NCI-H345 treated with DMSO at 0.1 percent for 48 hours (cell line): Measurements from ENCODE around the gene HMGN3.

Source experiments
- DNase-seq: peaks from one replicate; lab custom pipeline; 2025; ENCODE audit not compliant: unreplicated experiment; lab: John Stamatoyannopoulos, UW

Gene HMGN3

DNA sequence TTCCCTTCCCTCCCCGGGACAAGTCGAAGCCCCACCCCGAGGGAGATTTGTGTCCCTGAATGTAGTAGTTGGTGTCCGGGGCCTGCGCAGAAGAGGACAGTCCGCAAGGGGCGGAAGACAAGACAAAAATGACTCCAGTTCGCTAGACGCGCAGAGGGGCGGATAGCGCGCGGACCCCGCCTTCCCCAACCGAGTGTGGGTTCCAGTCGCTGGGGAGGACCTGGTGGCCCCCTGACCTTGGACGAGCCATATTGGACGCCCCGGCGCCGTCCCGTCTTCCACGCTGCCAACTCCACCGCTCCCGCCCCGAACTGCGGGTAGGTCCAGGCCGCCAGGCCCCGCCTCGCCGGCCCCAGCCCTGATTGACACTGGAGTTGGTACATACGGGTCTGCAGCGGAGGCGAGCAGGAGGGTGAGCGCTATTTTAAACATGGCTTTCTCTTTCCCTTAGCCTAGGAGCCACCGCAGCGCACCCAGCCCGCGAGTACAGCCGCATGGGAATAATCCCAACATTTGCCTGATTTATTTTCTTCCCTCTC lies 802 bp downstream of the HMGN3 start:
- DNase-seq, result peak; percentile 79

DNA sequence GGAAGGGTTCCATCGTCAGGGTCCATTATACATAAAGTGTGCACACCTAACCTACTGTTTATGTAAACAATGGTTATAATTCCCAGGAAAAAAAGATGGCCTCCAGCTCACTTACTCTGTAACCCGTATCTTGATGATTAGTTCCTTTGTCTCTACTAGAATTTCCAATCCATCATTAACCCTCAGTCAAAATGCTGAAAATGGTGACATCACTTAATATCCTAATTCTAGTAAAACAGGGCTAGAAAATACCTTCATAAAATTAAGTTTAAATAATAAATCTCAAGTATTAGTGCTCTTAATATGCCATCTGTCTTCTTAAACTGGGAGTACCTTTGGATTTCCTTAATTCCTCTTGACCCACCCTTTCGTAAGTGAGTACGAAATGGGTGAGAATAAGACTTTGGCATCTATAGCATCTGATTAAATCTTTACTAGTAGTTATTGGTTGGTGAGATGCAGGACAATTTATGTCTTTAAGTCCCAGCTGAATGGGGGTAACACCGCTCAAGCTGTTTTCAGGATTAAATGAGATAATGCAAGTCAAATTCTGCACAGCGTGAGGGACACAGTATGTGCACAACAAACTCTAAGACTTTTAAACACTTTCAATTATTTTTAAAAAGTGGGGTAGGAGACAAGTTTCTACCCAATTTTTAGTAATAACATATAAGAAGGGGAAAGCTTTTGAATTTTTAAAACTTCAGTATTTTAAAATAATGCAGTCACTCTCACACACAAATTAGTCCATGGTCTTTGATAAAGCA lies 1.6 kb downstream of the HMGN3 start:
- no peak for DNase-seq

DNA sequence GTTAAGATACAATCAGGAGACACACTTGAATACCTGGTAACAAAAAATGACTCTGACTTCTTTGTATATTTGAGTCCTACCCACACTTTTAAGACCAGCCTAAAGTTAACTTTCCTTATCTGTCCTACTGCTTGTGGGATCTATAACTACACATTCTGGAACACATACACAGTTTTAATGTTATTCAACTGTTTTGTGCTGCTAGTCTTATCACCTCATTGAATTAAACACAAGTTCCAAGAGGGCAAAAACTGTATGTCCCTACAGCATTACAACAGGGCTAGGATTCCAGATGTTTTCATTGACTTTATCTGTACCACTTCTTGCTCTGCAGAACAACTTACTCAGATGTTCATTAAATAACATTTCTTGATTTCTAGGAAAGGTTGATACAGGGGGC lies 2.8 kb downstream of the HMGN3 start:
- DNase-seq, result no peak

DNA sequence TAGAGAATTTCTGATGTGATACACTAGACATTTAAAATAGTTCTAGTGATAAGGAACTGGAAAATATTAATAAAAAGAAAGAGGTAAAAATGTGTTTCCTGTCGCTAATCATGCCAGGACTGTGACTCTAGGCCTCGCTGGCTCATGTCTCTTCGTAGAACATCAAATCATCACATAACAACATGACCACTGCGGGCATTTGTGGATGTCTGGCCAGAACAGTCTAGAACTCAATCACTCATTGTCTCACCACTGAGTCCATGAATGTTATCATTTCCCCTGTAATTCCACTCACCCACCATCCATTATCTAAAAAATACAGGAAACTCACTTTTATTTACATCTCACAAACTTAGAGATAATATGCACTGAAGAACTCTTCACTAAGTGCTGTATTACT lies 3.4 kb downstream of the HMGN3 start:
- no peak for DNase-seq

- DNase-seq, result no peak
Observed at GRCh38 chr6:79230149-79230548, 4.3 kb downstream of the HMGN3 start.

DNA sequence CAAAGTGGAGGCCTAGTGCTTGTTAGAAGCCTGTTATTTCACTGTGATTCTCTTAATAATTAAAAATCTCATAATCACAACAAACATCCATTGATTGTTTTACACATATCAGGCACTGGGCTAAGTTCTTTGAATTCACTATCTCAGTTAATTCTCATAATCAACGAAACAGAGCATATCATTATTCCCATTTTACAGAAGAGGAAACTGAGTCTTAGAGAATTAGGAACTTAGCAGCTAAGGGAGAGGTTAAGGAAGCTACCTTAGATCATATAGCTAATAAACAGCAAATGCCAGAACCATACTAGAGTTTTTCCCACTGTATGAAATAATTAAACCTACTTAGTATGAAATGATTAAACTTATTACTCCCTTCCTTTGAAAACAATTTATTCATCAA lies 7.0 kb downstream of the HMGN3 start:
- no peak for DNase-seq

GRCh38 chr6:79226660-79227059 lies 7.8 kb downstream of the HMGN3 start:
- no peak for DNase-seq

DNA sequence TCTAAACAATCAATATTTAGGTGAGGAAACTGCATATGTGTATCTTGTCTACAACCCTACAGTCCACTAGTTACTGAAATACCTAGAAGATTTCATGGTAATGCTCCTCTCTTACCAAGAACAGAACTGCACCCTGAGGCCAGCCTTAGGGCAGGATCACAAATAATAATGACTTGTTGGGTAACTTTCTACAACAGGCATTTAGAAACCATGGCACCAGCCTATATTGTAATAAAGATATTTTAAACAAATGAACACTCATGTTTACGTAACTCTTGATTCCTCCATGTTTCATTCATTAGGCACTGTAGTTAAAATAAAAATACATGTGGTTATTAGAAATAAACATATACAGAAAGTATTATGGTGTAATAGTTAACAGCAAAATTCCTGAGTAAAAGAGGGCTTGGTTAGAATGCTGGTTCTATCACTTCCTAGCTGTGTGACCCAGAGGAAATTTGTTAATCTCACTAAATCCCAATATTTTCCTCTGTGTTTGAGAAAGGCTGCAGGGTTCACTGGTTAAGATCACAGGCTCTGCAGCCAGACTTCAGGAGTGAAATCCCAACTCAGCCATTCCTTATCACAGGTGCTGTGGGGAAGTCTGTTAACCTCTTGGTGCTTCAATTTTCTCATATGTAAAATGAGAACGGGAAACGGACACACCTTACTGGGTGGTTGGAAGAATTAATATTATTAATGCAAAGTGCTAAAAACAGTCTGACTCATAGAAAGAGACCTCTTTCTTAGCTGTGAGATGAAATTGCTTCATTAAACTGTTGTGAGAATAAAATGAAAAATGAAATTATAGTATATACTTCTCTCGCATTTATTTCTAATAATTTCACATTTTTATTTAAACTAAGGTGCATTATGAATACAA lies 8.5 kb downstream of the HMGN3 start:
- DNase-seq, result no peak

DNA sequence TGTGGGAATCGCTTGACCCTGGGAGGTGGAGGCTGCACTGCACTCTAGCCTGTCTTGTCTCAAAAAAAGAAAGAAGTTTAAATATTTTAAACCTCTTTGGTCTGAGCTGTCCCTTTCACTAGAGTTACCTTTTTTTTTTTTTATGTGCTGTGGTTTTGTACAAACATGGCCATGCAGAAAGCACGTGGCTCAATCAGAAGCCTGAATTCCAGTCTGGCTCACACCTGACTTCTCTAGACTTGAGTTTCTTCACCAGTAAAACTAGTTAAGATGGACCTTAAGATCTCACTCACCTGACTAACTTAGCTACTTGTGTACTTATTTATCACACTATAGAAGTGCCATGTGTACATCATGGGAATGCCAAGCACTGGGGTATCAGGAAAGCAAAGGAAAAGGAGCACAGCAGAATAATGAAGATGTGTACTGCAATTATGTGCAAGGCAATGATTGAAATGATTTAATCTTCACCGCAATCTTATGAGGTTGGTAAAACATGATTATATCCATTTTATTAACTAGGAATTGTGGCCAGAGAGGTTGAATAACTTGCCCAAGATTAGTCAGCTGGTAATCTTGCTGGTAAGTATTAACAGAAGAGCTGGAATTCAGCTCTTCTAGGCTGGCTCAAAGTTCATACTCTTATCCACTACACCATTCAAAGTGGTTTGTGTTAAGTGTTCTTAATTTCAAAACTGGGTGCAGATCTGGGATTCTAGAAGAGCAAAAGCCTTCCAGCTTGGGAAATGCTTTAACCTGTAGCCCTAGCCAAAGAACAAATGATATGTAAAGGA lies 10.7 kb downstream of the HMGN3 start:
- DNase-seq, result no peak

DNA sequence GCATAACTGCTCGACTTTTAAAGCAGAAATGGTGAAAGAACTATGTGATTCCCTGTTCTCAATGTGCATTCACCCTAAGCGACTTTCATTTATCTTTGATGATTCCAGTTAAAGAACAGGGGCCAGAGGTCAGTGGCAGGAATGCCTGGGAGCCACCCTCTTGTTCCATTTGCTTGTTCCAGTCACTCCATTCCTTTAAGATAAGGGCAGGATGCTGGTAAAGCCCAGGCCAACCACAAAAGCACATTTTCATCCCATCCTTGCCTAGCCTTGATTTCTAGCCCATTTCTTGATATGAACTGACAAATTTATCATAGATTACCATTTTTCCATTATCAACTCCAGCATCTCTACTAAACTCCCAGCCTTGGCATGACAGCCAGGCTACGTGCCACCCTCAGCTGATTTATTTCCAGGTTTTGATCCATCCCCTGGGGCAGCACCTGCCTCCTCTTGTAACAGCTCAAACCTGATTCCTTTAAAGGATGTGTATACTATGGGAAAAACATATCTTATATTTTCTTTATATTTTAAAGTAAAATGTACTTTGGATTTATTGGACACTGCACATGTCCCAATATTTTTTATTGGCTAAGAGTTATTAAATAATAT lies 19.2 kb downstream of the HMGN3 start:
- no peak for DNase-seq

DNA sequence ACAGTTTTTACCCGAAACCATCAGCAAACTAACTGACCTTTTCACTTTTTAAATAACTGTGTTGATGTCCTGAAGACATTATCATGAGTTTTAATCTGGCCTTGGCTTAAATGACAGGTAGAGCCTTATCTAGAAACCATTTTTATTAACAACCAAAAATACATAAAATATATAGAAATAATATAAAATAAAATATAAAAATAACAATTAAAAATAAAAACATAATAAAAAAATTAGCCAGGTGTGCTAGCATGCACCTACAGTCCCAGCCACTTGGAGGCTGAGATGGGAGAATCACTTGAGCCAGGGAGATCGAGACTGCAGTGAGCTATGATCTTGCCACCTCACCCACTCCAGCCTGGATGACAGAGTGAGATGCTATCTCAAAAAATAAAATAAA lies 21.6 kb downstream of the HMGN3 start:
- no peak for DNase-seq

DNA sequence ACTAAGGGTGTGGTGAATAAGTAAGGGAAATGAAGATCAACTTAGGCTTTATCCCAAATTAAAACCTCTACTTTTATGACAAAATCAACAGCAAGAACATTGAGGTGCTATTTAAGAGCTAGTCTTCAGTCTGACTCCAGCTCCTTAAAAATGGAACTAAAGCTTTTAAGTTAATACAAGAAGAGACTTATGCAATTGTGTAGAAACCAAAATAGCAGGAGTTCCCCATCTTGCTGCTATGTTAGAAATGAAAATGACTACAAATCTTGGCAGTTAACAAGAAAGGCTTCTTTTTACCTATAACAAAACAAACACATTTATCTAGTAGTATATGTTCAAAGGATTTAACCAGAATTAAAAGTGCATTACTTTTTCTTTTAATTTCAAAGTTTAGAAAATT lies 25.7 kb downstream of the HMGN3 start:
- DNase-seq, result no peak

GRCh38 chr6:79203753-79204253 lies 30.7 kb downstream of the HMGN3 start:
- DNase-seq, result no peak

DNA sequence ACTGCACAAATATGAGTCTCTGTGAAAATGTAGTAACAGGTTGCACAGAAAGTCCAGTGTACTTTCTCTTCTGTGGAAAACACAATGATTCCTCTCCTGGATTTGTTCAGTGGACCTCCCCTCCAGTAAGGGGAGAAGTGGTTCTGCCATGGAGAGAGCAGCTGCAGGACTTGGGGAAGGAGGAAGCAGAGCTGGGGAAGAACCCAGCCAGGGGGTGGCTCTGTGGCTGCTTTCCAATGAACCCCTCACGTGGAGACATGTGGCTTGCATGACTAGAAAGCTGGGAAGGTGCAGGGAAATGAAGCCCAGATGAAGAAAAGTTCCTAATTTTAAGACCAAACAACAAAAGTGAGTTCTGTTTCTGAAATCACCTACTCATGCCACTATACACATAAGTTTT lies 31.9 kb downstream of the HMGN3 start:
- no peak for DNase-seq

DNA sequence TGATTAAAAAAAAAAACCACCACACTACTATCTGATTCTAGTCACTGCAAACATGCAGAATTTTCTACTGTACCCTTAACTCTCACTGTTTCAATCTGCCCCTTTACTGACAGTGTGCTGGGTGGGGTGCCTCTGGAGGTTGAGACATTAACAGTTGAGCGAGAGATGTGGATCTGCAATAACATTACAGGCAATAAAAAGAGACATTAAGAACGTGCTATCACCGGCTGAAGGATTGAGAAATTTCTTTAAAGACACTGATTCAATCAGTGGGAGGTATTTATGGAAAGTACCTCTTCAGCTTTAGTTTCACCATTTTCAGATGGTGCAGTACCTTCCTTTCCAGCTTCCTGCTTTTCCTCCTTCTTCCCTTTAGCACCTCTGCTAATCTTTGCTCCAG lies 32.5 kb downstream of the HMGN3 start:
- DNase-seq, result no peak

- DNase-seq, result no peak
Observed at GRCh38 chr6:79201143-79201542, 33.3 kb downstream of the HMGN3 start.

DNA sequence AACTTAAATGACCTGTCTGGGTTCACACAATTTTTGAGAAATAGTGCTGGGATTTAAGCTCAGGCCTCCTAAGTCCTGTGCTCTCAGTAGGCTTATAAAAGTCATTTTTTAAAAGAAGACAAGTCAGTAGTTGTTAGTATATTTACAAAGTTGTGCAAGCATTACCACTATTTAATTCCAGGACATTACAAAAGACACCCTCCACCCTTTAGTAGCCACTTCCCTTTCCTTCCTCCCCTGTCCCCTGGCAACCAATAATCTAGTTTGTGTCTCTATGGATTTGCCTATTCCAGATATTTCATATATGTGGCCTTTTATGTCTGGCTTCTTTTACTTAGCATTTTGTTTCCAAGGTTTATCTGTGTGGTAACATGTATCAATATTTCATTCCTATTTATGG lies 37.6 kb downstream of the HMGN3 start:
- DNase-seq, result no peak

- no peak for DNase-seq
Observed at GRCh38 chr6:79193971-79194370, 40.5 kb downstream of the HMGN3 start.

DNA sequence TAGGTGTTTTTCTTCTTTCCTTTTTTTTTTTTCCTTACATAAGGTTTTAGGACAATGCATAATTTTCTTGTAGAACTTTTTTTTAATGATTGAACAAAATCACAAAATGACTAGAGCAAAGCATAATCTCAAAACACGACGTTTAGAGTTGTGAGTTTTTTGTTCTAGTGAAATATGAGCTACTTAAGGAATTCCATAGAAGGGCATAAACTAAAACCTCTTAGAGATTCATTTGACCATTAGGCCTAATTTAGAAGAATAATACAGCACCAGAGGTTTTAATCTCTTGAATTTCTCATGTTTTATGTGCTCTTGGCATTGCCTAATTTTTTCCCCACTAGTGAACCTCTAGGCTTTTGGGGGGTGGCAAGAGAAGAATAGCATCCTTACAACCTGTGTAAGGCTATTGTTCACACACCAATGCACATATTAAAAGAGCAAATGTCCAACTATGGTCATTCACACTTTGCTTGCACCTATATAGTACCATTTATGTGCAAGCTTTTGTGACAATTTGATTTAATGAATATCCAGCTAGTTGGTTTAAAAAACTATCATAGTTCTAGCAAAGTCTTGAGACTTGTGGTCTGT lies 44.6 kb downstream of the HMGN3 start:
- no peak for DNase-seq

GRCh38 chr6:79188885-79189480 lies 45.5 kb downstream of the HMGN3 start:
- no peak for DNase-seq
